ENCODE data around the gene FHIT.

DNA sequence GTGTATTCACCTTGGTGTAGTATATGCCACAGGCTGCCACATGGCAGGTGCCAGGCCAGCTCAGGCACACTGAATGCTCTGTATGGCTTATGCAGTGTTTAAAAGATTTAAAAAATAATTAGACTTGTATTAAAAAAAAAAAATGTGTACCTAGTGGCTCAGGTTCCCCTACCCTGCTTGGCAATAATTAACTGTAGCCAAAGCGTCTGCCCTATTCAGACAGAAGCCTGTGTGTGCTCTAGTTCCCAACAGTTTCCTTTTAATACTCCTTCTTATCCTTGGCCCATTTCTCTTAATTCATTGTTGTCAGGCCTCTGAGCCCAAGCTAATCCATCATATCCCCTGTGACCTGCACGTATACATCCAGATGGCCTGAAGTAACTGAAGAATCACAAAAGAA is 1449.2 kb downstream of the FHIT start:
- TF ChIP-seq, protein P1, sequence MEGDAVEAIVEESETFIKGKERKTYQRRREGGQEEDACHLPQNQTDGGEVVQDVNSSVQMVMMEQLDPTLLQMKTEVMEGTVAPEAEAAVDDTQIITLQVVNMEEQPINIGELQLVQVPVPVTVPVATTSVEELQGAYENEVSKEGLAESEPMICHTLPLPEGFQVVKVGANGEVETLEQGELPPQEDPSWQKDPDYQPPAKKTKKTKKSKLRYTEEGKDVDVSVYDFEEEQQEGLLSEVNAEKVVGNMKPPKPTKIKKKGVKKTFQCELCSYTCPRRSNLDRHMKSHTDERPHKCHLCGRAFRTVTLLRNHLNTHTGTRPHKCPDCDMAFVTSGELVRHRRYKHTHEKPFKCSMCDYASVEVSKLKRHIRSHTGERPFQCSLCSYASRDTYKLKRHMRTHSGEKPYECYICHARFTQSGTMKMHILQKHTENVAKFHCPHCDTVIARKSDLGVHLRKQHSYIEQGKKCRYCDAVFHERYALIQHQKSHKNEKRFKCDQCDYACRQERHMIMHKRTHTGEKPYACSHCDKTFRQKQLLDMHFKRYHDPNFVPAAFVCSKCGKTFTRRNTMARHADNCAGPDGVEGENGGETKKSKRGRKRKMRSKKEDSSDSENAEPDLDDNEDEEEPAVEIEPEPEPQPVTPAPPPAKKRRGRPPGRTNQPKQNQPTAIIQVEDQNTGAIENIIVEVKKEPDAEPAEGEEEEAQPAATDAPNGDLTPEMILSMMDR (IDR thresholded peaks at IDR 0.05), result no peak
- TF ChIP-seq EP300 (IDR thresholded peaks at IDR 0.05; ENCODE audit: low read depth), result no peak

Data from transverse colon (tissue), 3 donors.